ENCODE measurements around the gene PLCL1. TPM values are rescaled to one million over a fixed set of nuclear protein-coding genes. Genes with fewer than 3 reads are reported as not detected.

Gene PLCL1
- total RNA-seq, 1 donor from 2014 or later: 78.6 TPM

DNA sequence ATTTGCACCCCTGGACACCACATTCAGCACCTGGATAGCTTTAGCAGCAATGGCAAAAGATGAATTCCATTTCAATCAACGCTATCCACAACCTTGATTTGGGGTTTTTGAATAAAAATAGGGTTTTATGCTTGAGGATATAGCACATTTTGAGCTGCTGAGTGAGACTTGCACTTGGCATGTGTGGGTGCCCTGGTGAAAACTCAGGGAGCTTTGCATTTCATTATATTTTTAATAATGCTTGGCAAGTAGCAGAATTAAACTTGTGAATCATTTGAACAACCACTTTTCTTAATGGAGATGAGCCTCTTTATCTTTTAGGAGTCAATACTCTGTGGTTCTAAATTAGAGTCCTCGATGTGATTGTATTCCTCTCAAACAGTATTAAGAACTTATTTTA, 252.4 kb downstream of the PLCL1 start:
- peak overlapping the region; percentile 69 for H3K27ac ChIP-seq (replicated peaks)
- H3K9me3 ChIP-seq (replicated peaks): no peaks in the 10 kb centered on the region
- no peak for DNase-seq
- no peak overlapping the region for H3K4me3 ChIP-seq
- H3K4me1 ChIP-seq: peaks cover 78% of the 10 kb centered on the region
- no peaks in the 10 kb centered on the region for H3K27me3 ChIP-seq (ENCODE audit: low read depth)
- intact Hi-C loops (cut with micrococcal nuclease): loop anchor here (5.0 kb wide), 1 partner anchor 255 kb away; the partner anchor contains the start of gene PLCL1
- TF ChIP-seq, protein P1, sequence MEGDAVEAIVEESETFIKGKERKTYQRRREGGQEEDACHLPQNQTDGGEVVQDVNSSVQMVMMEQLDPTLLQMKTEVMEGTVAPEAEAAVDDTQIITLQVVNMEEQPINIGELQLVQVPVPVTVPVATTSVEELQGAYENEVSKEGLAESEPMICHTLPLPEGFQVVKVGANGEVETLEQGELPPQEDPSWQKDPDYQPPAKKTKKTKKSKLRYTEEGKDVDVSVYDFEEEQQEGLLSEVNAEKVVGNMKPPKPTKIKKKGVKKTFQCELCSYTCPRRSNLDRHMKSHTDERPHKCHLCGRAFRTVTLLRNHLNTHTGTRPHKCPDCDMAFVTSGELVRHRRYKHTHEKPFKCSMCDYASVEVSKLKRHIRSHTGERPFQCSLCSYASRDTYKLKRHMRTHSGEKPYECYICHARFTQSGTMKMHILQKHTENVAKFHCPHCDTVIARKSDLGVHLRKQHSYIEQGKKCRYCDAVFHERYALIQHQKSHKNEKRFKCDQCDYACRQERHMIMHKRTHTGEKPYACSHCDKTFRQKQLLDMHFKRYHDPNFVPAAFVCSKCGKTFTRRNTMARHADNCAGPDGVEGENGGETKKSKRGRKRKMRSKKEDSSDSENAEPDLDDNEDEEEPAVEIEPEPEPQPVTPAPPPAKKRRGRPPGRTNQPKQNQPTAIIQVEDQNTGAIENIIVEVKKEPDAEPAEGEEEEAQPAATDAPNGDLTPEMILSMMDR (IDR thresholded peaks at IDR 0.05; ENCODE audit: borderline replicate concordance): no peak
- H3K36me3 ChIP-seq: no peaks in the 10 kb centered on the region

DNA sequence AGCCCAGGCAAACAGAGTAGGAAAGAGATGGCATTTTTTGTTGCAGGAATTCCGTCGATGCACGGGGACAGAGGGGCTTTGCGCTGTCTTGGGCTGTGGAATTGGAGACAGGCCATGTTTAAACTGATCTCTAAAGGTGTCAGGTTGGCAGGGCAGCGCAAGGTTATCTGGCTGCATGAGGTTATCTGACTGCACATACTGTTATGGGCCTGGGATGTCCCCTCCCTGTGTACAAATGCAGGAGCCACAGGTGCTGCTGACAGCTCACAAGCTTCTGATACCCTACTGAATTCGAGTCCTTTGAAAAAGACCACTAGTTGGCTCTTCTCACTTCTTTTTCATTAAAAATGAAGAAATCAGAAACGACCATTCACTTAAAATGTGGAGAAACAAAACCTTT, 255.4 kb downstream of the PLCL1 start:
- Histone ChIP-seq H3K4me1 (peaks cover 67% of the 10 kb centered on the region), H3K9me3 (replicated peaks) (no peaks in the 10 kb centered on the region), H3K36me3 (no peaks in the 10 kb centered on the region), H3K27me3 (ENCODE audit: low read depth) (no peaks in the 10 kb centered on the region), H3K4me3 (no peak overlapping the region), H3K27ac (replicated peaks) (peak overlapping the region; percentile 61)
- TF ChIP-seq, protein P1 (IDR thresholded peaks at IDR 0.05; ENCODE audit: borderline replicate concordance): no peak
- DNase-seq: peak; percentile 17
- intact Hi-C loops (cut with micrococcal nuclease): loop anchor here (5.0 kb wide), 1 partner anchor 257 kb away; the partner anchor contains the start of gene PLCL1

DNA sequence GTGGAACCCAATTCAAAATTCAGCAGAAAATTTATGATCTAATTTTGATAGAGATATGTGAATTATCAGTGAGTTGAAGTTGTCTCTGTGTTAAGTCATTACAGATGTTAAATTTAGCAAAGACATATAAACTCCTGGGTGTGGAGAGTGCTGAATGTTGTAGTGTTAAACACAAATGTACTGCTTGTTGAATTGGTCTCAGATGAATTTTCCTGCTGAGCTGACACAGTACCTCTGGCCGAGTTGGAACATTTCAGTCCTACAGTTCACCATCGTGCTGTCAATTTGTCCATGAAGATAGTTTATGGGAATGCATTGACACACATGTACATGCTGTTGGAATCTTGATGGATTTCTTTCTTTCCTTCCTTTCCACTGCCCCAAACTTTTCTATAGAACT, 255.9 kb downstream of the PLCL1 start:
- no peak overlapping the region for H3K4me3 ChIP-seq
- no peak for DNase-seq
- H3K9me3 ChIP-seq (replicated peaks): no peaks in the 10 kb centered on the region
- TF ChIP-seq, protein P1 (IDR thresholded peaks at IDR 0.05; ENCODE audit: borderline replicate concordance): no peak
- H3K27me3 ChIP-seq (ENCODE audit: low read depth): no peaks in the 10 kb centered on the region
- intact Hi-C loops (cut with micrococcal nuclease): no loop called here
- H3K27ac ChIP-seq (replicated peaks): peak overlapping the region; percentile 61
- peaks cover 67% of the 10 kb centered on the region for H3K4me1 ChIP-seq
- H3K36me3 ChIP-seq: no peaks in the 10 kb centered on the region

DNA sequence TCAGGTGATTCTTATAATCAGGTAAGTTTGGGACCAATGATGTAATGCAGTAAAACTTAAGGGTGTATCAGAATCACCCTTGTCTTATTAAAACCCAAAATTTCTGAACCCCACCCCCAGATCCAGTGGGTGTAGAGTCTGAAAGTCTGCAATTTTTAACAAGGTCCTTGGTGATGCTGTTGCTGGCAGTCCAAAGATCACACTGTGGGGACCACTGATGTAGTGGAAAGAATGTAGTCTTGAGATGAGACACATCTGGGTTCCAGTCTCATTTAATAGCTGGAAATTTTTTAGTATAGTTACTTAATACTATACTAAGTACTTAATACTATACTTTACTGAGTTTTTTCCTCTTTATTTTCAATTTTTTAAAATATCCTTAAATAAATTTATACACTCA, 258.4 kb downstream of the PLCL1 start:
- H3K4me1 ChIP-seq: peaks cover 64% of the 10 kb centered on the region
- H3K36me3 ChIP-seq: no peaks in the 10 kb centered on the region
- no peak overlapping the region for H3K4me3 ChIP-seq
- intact Hi-C loops (cut with micrococcal nuclease): no loop called here
- no peaks in the 10 kb centered on the region for H3K27me3 ChIP-seq (ENCODE audit: low read depth)
- TF ChIP-seq, protein P1 (IDR thresholded peaks at IDR 0.05; ENCODE audit: borderline replicate concordance): no peak
- no peak overlapping the region for H3K27ac ChIP-seq (replicated peaks)
- no peaks in the 10 kb centered on the region for H3K9me3 ChIP-seq (replicated peaks)
- no peak for DNase-seq

DNA sequence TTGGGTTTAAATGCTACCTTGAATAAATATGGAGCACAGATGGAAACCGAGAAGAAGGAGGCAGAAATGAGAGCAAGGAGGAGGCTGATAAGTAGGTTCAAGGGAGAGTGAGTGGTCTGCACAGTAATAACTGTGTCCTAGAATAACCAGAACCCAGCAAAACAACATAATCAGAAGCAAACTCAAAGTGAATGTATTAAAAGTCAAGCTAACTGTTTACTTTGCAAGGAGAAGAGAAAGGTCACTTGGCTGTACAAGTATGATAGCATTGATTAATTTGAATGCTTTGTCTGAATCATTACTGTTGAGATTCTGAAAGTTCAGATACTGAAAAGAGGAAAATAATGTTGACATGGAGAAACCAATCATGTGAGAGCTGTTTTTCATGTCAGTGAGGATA, 258.8 kb downstream of the PLCL1 start:
- Histone ChIP-seq H3K4me3 (no peak overlapping the region), H3K27ac (replicated peaks) (no peak overlapping the region), H3K27me3 (ENCODE audit: low read depth) (no peaks in the 10 kb centered on the region), H3K36me3 (no peaks in the 10 kb centered on the region), H3K9me3 (replicated peaks) (no peaks in the 10 kb centered on the region), H3K4me1 (peaks cover 64% of the 10 kb centered on the region)
- intact Hi-C loops (cut with micrococcal nuclease): no loop called here
- TF ChIP-seq, protein P1 (IDR thresholded peaks at IDR 0.05; ENCODE audit: borderline replicate concordance): no peak
- DNase-seq: no peak

Data from left ventricle myocardium inferior (tissue), 1 donor.